ENCODE data around the gene SLC7A5. TPM values are rescaled to one million over a fixed set of nuclear protein-coding genes. Genes with fewer than 3 reads are reported as not detected.

The SLC7A5 gene
- total RNA-seq, 1 experiment from 2014 or later, result 190 TPM

DNA sequence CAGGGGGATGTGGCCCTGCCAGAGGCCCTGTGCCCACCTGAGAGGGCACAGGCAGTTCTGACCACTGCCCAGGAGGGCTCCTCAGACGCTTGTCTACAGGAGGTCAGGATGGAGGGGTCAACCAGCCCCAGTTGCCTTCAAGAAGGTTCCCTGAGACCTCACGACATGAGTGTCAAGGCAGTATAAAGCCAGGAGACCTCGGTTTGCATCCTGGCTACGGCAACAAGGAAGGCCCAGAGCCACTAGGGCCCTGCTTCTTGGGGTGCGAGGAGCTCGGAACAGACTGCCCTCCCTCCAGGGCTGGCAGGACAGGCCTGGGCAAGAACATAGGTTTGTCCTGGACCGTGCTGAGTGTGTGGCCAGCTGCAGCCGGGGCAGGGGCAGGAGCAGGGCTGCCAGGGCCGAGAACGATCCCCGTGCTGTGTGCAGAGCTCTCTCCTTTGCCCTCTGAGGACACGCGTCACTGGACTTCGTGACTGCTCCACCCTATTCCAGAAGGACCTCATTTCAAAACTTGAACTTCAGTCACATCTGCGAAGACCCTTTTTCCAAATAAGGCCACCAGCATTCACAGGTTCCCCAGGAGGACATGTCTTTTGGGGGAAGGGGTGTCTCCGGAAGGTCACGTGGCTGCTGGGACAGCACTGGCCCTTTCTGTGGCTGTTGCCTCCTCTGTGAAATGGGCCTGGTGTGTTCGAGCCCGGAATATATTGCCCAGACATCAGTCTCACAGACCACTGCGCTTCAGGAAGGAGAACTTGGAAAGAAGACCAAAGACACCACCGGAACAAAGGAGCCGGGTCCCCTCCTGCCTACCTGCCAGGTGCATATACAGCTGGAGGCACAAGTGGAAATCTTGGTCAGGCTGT lies 27.7 kb downstream of the SLC7A5 start:
- DNase-seq (ENCODE audit: low read depth, low spot score), result no peak
- in situ Hi-C loops (cut with HindIII; ENCODE audit: low pct_unique_long_range_greater_than_20kb, low sequenced_read_pairs), result no loop called here

DNA sequence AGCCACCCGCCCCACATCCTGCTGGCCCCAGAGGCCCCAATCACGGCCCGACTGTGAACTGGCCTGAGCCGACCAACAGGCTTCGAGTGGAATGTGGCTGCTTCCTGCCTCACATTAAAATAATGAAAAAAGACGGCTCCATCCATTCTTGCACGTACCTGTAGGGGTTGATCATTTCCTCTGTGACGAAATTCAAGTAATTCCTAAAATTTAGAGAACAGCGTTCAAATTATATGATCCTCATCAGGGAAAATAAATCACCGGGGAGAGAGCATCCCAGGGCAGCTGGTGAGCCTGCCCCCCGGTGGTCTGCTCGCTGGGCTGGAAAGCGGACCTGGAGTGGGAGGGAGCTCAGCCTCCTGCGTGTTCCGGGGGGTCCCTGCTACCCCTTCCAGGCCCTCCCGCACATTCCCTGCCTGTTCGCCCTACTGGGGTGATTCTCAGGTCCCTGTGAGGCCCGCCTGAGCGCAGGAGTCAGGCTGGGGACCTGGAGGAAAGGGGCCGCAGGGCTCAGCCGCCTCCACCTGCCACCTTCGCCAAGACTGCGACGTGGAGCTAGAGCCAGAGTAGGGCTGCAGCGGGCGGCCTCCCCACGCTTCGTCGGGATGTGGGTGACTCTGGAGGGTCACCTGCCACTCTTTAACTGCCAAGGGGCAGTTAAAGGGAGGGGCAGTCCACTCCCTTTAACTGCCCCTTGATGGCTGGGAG lies 28.9 kb downstream of the SLC7A5 start:
- DNase-seq (ENCODE audit: low read depth, low spot score), result no peak
- in situ Hi-C loops (cut with HindIII; ENCODE audit: low pct_unique_long_range_greater_than_20kb, low sequenced_read_pairs), result no loop called here

DNA sequence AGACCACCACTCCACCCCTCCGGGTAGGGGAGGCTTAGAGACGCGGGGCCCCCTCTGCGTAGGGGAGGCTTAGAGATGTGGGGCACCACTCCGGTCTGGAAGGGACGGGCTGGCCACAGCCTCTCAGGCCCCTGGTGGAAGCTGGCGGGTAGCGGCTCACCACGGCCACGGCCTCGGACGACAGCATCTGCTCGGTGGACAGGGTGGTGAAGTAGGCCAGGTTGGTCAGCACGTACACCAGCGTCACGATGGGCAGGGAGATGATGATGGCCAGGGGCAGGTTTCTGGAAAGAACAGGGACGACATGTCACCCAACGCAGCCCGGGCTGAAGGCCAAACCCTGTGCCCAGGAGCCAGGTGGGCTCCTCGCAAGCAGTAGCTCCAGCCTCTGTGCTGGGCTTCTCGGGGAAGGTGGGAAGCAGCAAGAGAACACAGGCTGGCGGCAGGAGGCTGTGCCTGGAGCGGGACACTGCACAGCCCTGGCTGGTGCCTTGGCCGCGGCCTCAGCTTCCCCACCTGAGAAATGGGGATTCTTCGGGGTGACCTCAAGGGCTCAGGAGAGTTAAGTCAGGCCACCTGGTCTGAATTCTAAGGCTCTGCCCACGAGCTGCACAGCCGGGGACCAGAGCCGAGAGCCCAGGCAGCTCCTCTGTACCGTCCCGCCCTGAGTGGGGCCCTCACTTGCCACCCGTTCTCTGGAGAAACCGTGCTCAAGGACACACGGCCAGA lies 29.6 kb downstream of the SLC7A5 start:
- no peak for DNase-seq (ENCODE audit: low read depth, low spot score)
- in situ Hi-C loops (cut with HindIII; ENCODE audit: low pct_unique_long_range_greater_than_20kb, low sequenced_read_pairs), result no loop called here

DNA sequence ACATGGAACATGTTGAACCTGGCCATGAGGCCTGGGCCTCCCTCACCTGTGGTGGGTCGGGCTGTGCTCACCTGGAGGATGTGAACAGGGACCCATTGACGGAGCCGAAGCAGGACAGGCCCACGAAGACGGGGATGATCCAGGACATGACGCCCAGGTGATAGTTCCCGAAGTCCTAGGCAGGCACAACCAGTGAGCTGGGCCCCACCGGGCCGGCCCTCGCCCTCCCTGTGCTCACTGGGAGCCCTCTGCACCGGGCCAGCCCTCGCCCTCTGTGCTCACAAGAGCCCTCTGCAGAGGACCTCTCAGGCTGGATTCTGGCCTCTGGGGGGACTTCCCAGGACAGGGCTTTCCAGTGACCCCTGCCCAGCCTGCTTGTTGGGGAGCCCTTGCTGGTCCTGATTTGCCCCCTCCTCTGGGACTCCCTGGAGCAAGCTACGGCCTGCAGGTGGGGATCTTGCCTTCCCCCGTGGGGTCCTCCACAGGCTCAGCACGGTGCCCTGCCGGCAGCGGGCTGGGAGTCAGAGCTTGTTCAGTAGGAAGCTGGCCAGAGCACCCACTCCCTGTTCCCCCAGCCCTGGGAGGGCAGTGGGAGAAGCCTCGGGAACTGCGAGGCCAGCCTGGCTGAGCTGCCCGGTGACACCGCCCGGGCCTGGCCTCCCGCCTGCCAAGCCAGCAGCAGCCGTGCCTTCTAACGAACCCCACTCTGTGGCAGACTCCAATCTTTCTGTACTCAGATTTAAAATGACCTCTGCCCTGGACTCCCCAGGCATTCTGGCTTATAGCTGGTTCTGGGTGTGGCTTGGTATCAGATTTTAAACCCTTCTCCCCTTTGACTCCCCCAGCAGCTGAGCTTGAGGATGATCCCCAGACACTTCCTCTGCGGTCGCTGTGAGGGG lies 30.4 kb downstream of the SLC7A5 start:
- no peak for DNase-seq (ENCODE audit: low read depth, low spot score)
- in situ Hi-C loops (cut with HindIII; ENCODE audit: low pct_unique_long_range_greater_than_20kb, low sequenced_read_pairs), result no loop called here

DNA sequence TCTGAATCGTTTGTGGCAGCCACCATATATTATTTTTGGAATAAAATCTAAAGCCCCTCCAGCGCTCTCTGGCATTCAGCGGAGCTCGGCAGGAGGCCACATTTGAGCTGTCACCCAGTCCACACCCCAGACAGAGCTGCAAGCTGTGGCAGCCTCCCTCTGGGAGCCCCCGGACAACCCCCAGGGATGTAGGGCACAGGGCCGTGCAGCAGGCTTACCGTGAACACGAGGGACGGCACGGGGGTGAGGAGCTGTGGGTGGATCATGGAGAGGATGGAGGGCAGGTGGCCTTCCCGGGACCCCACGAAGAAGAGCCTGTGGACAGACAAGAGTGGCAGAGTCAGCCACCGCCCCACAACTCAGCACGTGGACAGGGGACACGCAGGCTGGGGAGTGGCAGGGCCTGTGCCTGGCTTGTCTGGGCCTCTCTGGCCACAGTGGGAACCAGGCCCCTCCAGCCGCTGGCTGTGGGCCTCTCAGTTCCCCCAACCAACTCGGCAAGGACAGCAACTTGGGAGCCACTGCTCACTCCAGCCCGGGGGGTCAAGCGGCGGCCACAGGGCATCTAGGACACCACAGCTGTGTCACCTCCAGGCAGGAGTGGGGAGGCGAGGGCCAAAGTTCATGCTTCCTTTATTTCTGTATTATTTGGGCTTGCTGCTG lies 31.5 kb downstream of the SLC7A5 start:
- in situ Hi-C loops (cut with HindIII; ENCODE audit: low pct_unique_long_range_greater_than_20kb, low sequenced_read_pairs), result no loop called here
- no peak for DNase-seq (ENCODE audit: low read depth, low spot score)

DNA sequence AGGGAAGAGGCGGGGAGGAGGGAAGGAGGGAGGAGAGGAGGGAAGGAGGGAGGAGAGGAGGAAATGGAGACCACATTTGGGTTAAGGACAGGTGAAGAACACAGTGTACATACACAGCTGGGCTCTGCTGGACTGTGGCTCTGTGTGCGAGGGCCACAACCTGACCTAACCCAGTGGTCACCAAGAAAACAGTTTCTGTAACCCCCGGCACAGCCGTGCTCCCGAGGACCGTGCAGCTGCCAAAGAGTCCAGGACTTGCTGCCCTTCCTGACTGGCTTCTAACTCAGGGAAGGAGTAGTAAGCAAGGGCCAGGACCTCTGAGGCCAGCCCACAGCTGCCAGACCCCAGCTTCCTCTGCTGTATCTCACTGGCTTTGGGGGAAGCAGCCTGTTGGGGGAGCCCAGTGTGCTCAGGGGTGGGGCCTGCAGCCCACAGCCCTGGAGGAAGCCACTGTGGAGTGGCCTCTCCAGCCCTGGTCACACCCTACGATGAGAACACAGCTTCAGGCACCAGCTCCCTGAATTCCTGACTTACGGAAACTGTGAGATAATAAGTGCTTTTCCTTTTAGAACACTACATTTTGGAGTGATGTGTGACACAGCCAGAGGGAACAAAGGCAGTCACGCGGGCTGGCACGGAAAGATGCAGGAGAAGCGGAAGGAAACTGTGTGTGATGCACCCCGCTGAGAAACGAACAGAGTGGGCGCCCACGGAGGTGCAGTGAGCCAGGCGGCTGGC lies 32.3 kb downstream of the SLC7A5 start:
- no peak for DNase-seq (ENCODE audit: low read depth, low spot score)
- in situ Hi-C loops (cut with HindIII; ENCODE audit: low pct_unique_long_range_greater_than_20kb, low sequenced_read_pairs), result no loop called here

DNA sequence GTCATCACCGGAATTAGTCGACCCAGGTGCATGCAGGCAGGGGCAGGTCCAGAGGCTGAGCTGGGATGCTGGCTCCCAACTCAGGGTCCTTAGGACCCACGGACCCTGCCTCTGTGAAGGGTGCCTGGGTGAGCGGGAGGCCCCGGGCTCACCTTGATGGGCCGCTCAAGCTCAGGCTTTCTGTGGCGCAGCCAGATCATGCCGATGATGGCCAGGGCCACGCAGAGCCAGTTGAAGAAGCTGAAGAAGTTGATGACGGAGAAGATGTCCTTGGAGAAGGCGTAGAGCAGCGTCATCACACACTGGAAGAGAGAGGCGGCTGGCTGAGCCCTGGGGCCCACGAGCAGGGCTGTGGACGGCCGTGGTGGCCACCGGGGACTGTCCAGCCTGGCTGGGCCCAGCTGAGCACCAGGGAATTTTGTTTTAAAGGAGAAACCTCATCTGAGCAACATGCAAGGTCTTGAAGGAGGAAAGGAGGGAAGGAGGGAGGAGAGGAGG lies 32.9 kb downstream of the SLC7A5 start:
- in situ Hi-C loops (cut with HindIII; ENCODE audit: low pct_unique_long_range_greater_than_20kb, low sequenced_read_pairs), result no loop called here
- DNase-seq (ENCODE audit: low read depth, low spot score), result no peak

DNA sequence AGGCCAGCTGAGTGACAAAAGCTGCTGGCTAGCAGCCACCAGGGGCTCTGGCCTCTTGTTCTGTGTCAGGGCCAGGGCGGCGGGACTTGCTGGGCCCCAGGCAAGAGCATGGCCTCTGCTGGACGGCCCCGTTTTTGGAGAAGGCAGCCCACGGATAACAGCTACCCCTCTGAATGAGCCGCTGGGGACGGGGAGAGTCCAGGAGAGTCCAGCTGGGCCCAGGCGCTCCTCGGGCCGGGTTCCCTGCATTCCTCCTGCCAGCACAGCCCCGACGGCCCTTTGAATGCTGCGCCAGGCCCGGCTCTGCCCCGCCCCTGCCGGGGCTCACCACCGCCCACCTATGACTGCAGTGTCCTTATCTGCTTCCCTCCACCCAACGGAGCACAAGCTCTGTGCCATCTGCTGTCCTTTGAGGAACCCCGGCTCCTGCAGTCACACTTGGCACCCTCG lies 33.4 kb downstream of the SLC7A5 start:
- DNase-seq (ENCODE audit: low read depth, low spot score), result no peak
- in situ Hi-C loops (cut with HindIII; ENCODE audit: low pct_unique_long_range_greater_than_20kb, low sequenced_read_pairs), result no loop called here

DNA sequence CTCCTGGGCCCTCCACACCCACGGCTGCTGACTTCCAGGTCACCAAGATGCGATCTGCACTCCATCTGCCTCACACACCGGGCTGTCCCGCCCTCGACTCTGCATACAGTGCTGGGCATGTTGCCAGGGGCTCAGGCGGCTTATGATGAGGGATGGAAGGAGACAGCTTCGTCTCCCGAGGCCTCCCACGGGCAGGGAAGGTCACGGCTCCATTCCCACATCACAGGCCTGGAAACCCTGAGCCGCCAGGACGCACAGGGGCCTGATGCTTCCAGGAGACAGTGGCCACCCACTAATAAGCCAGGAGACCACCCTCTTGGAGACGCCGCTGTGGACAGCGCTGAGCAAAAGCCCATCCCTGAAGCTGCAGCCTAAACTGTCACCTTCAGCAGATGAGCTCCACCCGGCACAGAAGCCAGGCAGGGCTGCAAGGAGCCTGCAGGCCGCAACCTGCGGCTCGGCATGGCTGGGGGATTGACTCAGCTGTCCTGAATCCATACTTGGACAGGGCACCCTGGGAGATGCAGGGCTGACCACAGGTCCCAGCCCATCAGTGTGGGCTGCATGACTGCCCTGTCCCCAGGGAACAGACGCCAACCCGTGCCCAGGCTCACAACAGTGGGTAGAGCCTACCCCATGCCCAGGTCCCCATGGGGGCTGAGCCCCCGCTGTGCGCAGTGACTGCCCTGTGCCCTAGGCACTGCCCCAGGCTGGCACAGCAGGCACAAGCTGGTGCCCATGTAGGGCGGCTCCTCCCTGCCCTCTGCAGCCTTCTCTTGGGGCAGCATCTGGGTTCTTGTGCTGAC lies 34.4 kb downstream of the SLC7A5 start:
- in situ Hi-C loops (cut with HindIII; ENCODE audit: low pct_unique_long_range_greater_than_20kb, low sequenced_read_pairs), result no loop called here
- no peak for DNase-seq (ENCODE audit: low read depth, low spot score)

DNA sequence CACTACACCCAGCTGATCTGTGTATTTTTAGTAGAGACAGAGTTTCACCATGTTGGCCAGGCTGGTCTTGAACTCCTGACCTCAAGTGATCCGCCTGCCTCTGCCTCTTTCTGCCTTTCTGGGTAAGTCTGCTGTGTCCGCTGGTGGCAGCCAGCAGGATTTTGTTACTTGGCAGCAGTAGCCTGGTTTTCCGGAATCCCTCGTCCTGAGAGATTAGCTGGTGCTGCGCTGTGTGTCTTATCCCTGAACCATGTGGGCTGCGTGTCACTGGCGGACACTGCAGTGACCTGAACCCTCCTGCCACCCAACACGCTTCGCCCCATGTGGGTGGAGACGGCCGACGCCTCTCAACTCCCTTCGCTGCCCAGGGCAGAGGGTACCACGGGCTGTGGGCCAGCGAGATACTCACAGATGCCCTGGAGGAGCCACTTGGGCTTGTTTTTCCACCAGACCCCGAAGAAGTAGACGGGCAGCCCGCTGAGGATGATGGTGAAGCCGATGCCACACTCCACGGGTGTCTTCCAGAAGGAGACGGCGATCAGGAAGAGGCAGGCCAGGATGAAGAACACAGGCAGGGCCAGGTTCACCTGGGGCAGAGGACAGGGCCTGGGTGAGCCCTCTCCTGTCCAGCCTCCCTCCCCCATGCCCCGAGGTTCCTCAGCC lies 35.2 kb downstream of the SLC7A5 start:
- in situ Hi-C loops (cut with HindIII; ENCODE audit: low pct_unique_long_range_greater_than_20kb, low sequenced_read_pairs), result no loop called here
- DNase-seq (ENCODE audit: low read depth, low spot score), result no peak

DNA sequence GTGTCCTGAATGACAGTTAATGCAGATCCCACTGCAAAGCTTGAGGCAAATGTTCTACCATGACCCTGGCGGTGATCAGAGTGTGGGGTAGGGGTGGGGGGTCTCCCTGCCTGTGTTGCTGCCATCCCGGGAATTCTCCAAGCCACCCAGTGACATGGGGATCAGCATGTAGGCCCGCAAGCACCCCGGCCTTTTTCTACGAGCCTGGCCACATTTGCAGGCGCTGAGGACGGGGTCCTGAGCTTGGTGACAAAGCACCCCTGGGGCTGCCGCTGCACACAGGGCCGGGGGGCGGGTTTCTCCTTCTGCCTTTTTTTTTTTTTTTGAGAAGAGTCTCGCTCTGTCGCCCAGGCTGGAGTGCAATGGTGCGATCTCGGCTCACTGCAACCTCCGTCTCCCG lies 35.8 kb downstream of the SLC7A5 start:
- no peak for DNase-seq (ENCODE audit: low read depth, low spot score)
- in situ Hi-C loops (cut with HindIII; ENCODE audit: low pct_unique_long_range_greater_than_20kb, low sequenced_read_pairs), result no loop called here

DNA sequence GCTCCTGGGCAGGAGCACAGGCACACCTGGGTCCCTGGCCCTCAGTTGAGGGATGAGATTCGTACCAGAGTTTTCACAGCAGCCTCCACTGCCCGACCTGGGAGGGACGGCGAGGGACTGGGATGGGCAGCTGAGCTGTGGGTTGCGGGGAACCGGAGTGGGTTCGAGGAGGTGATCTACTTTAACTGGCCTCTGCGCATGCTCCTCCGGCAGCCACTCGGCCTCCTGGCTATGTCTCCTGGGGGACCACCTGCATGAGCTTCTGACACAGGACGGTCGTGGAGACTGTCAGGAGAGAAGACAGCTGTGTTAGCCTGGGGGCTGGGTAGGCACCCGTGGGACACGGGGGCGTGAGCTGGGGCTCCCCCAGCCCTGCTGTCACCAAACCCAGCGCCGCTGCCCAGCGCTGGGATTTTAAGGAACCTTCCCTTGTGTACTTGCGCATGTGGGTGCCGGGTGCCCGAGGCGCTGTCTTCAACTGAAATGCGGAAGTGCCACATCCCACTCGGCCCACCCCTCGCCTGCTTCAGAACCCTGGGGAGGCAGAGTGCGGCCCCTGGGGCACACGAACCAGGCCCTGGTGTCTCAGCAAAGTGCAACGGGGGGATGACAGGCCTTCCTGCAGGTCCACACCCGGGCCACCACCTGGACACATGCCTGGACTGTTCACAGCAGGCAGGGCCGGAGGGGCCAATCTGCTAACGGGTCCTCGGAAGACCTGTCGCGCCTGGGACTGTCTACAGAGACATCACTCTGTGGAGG lies 36.4 kb downstream of the SLC7A5 start:
- in situ Hi-C loops (cut with HindIII; ENCODE audit: low pct_unique_long_range_greater_than_20kb, low sequenced_read_pairs), result no loop called here

DNA sequence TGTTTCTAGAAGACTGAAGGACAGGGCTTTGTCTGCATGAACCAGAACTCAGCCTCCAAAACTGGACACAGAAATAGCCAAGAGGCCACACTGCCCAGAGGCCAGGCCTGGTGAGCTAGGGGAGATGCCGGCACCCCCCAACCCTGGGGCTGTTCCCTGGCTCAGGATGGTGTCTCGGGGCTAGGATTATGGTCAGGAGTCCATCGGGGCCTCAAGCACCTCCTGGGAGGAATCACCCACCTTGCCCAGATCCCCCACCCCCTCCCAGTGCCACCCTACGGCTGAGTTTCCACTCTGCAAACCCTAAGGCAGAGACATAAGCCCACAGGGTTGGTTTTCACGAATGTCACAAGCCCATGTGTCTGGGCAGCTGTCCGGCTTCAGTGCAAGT lies 37.2 kb downstream of the SLC7A5 start:
- in situ Hi-C loops (cut with HindIII; ENCODE audit: low pct_unique_long_range_greater_than_20kb, low sequenced_read_pairs), result no loop called here

More for the DNA sequence above, 36.4 kb downstream of the SLC7A5 start:
- no peak for DNase-seq (ENCODE audit: low read depth, low spot score)

DNA sequence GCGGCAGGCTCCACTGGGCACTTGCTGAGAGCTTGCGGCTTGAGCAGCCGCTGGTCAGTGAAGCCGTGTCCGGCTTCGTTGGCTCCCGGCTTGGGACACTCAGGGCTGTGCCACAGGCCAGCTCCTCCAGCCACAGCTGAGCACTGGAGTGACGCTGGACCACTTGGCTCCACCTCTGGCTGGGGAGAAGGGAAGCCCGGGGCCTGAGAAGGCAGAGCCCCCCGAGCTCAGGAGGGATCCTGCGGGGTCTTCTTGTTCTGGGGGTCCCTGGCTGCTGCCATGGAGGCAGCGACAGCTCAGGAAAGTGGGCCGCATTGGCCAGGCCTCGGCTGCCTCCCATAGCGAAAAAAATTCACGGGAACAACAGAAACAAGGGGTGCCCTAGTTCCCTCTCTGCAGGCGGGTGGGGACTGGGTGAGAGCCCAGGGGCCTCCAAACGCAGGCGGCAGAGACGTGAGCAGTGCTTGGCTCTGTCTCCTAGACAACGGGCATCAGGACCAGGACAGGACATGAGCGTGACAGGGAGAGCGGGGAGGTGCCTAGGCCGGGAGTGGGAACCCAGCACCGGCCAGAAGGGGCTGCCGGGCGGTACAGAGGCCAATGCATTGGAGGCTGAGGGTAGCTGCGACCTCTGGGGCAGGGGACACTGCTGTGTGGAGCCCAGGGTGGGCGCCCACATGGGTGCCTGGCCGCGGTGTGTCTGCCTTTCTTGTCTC lies 37.7 kb downstream of the SLC7A5 start:
- no peak for DNase-seq (ENCODE audit: low read depth, low spot score)
- in situ Hi-C loops (cut with HindIII; ENCODE audit: low pct_unique_long_range_greater_than_20kb, low sequenced_read_pairs), result no loop called here

More for the DNA sequence above, 37.2 kb downstream of the SLC7A5 start:
- no peak for DNase-seq (ENCODE audit: low read depth, low spot score)
